Fibroblast of lung (primary cell): ENCODE results near the gene ADRM1.

Experiments
- EZH2 ChIP-seq: IDR thresholded peaks from 2 replicates; pipeline ENCODE4 v1.5.1; 2012; ENCODE audit warnings: low read length, control low read depth, mild to moderate bottlenecking; ENCODE audit errors: missing control alignments
- TF ChIP-seq, protein P1 (sequence below), 2 donors: IDR thresholded peaks in 1 of 2; conservative IDR thresholded peaks in 1 of 2; 1 replicate in 1 of 2; 2 replicates in 1 of 2; pipeline ENCODE4 v1.5.1; 2011 to 2012; ENCODE audit warnings: low read length in 2 of 2, control low read depth in 1 of 2, inconsistent platforms in 1 of 2, low read depth in 1 of 2, mild to moderate bottlenecking in 1 of 2

DNA sequence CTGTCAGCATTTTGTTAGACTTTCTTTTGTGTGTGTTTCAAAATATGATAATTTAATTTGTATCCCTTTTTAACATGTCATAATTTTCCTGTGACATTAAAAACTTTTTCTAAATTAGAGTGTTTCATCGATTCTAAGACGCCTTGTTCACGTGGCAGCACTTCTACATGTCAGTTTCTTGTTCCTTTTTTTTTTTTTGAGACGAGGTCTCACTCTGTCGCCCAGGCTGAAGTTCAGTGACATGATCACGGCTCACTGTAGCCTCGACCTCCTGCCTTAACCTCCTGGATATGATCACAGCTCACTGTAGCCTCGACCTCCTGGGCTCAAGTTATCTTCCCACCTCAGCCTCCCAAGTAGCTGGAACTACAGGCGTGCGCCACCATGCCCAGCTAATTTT lies 27.6 kb upstream of the ADRM1 start:
- TF ChIP-seq, protein P1, sequence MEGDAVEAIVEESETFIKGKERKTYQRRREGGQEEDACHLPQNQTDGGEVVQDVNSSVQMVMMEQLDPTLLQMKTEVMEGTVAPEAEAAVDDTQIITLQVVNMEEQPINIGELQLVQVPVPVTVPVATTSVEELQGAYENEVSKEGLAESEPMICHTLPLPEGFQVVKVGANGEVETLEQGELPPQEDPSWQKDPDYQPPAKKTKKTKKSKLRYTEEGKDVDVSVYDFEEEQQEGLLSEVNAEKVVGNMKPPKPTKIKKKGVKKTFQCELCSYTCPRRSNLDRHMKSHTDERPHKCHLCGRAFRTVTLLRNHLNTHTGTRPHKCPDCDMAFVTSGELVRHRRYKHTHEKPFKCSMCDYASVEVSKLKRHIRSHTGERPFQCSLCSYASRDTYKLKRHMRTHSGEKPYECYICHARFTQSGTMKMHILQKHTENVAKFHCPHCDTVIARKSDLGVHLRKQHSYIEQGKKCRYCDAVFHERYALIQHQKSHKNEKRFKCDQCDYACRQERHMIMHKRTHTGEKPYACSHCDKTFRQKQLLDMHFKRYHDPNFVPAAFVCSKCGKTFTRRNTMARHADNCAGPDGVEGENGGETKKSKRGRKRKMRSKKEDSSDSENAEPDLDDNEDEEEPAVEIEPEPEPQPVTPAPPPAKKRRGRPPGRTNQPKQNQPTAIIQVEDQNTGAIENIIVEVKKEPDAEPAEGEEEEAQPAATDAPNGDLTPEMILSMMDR (conservative IDR thresholded peaks at IDR 0.05 in 1 of 2, IDR thresholded peaks at IDR 0.05 in 1 of 2; ENCODE audit: low read depth in 1 of 2, low read length in 2 of 2): no peak
- no peak for TF ChIP-seq EZH2
